ENCODE measurements around the gene FMNL2.

Gene FMNL2

GRCh38 chr2:152587187-152587947, 252.4 kb downstream of the FMNL2 start:
- Histone ChIP-seq H3K4me2 (peak overlapping the region; percentile 55 to 83 (median 75)), H3K27ac (peak overlapping the region; percentile 15 to 79 (median 67); a peak in 21 of 22 replicates), H3K9ac (peak overlapping the region in 2 of 11 experiments; percentile 5 to 75; a peak in 1 of 22 replicates), H4K20me1 (no peaks in the 10 kb centered on the region), H3K4me3 (no peak overlapping the region), H3K9me3 (replicated peaks in 1 of 11) (no peaks in the 10 kb centered on the region), H3K27me3 (no peaks in the 10 kb centered on the region), H3K4me1 (peaks cover 38 to 81% (median 62%) of the 10 kb centered on the region in 10 experiments), H3K36me3 (peaks cover 34 to 92% (median 72%) of the 10 kb centered on the region in 11 experiments)
- no peak for TF ChIP-seq Cebpa-rat (IDR thresholded peaks at IDR 0.05)

GRCh38 chr2:152588998-152589397, 254.0 kb downstream of the FMNL2 start:
- Histone ChIP-seq H3K27ac (peak overlapping the region in 9 of 11 experiments; percentile 39 to 79 (median 69); a peak in 18 of 22 replicates), H3K4me2 (peak overlapping the region; percentile 34 to 83 (median 75)), H3K27me3 (no peaks in the 10 kb centered on the region), H3K9me3 (replicated peaks in 1 of 11) (no peaks in the 10 kb centered on the region), H4K20me1 (no peaks in the 10 kb centered on the region), H3K4me1 (peaks cover 41 to 82% (median 63%) of the 10 kb centered on the region in 10 experiments), H3K4me3 (no peak overlapping the region), H3K36me3 (peaks cover 24 to 90% (median 67%) of the 10 kb centered on the region in 11 experiments), H3K9ac (peak overlapping the region in 8 of 11 experiments; percentile 24 to 75 (median 46); a peak in 11 of 22 replicates)
- no peak for TF ChIP-seq Cebpa-rat (IDR thresholded peaks at IDR 0.05)

GRCh38 chr2:152594022-152594766, 259.2 kb downstream of the FMNL2 start:
- Histone ChIP-seq H3K36me3 (peaks cover 38 to 97% (median 75%) of the 10 kb centered on the region in 11 experiments), H4K20me1 (no peaks in the 10 kb centered on the region), H3K4me1 (peaks cover 27 to 64% (median 35%) of the 10 kb centered on the region in 10 experiments), H3K4me3 (no peak overlapping the region; a peak in 1 of 20 replicates), H3K27me3 (no peaks in the 10 kb centered on the region), H3K27ac (peak overlapping the region; percentile 34 to 73 (median 63)), H3K4me2 (peak overlapping the region; percentile 24 to 76 (median 54); a peak in 20 of 22 replicates), H3K9me3 (replicated peaks in 1 of 11) (no peaks in the 10 kb centered on the region), H3K9ac (peak overlapping the region in 5 of 11 experiments; percentile 6 to 60 (median 14); a peak in 3 of 22 replicates)
- no peak for TF ChIP-seq Cebpa-rat (IDR thresholded peaks at IDR 0.05)

GRCh38 chr2:152594792-152595191, 259.8 kb downstream of the FMNL2 start:
- no peak overlapping the region for H3K4me3 ChIP-seq
- H3K9ac ChIP-seq: peak overlapping the region in 2 of 11 experiments; percentile 6 to 31; a peak in 2 of 22 replicates
- no peak for TF ChIP-seq Cebpa-rat (IDR thresholded peaks at IDR 0.05)
- H3K27ac ChIP-seq: peak overlapping the region; percentile 34 to 70 (median 63)
- peak overlapping the region in 10 of 11 experiments; percentile 24 to 76 (median 60); a peak in 16 of 22 replicates for H3K4me2 ChIP-seq
- peaks cover 44 to 97% (median 76%) of the 10 kb centered on the region in 11 experiments for H3K36me3 ChIP-seq
- no peaks in the 10 kb centered on the region for H3K27me3 ChIP-seq
- no peaks in the 10 kb centered on the region for H4K20me1 ChIP-seq
- H3K4me1 ChIP-seq: peaks cover 22 to 63% (median 31%) of the 10 kb centered on the region in 10 experiments
- H3K9me3 ChIP-seq (replicated peaks in 1 of 11): no peaks in the 10 kb centered on the region

- no peaks in the 10 kb centered on the region for H3K9me3 ChIP-seq (replicated peaks in 1 of 11)
- no peaks in the 10 kb centered on the region for H3K27me3 ChIP-seq
- H3K9ac ChIP-seq: no peak overlapping the region
- H3K4me2 ChIP-seq: no peak overlapping the region
- no peaks in the 10 kb centered on the region for H4K20me1 ChIP-seq
- TF ChIP-seq Cebpa-rat (IDR thresholded peaks at IDR 0.05): no peak
- H3K36me3 ChIP-seq: peaks cover 36 to 99% (median 80%) of the 10 kb centered on the region in 11 experiments
- peak overlapping the region in 5 of 11 experiments; percentile 12 to 54 (median 40); a peak in 6 of 22 replicates for H3K27ac ChIP-seq
- H3K4me3 ChIP-seq: no peak overlapping the region
- peaks cover 27 to 72% (median 50%) of the 10 kb centered on the region in 10 experiments for H3K4me1 ChIP-seq
Measured at GRCh38 chr2:152598975-152599759, 264.2 kb downstream of the FMNL2 start.

GRCh38 chr2:152600051-152600657, 265.2 kb downstream of the FMNL2 start:
- no peaks in the 10 kb centered on the region for H4K20me1 ChIP-seq
- H3K4me3 ChIP-seq: no peak overlapping the region
- H3K9ac ChIP-seq: no peak overlapping the region
- H3K9me3 ChIP-seq (replicated peaks in 1 of 11): no peaks in the 10 kb centered on the region
- no peak for TF ChIP-seq Cebpa-rat (IDR thresholded peaks at IDR 0.05)
- peaks cover 46 to 99% (median 83%) of the 10 kb centered on the region in 11 experiments for H3K36me3 ChIP-seq
- H3K27me3 ChIP-seq: no peaks in the 10 kb centered on the region
- peak overlapping the region in 2 of 11 experiments; percentile 7 to 72; a peak in 1 of 22 replicates for H3K4me2 ChIP-seq
- H3K4me1 ChIP-seq: peaks cover 20 to 69% (median 48%) of the 10 kb centered on the region in 10 experiments
- H3K27ac ChIP-seq: peak overlapping the region in 4 of 11 experiments; percentile 2 to 52 (median 16); a peak in 4 of 22 replicates

GRCh38 chr2:152600697-152601096, 265.7 kb downstream of the FMNL2 start:
- Histone ChIP-seq H3K4me2 (peak overlapping the region in 1 of 11 experiments; percentile 72; a peak in 1 of 22 replicates), H3K27ac (peak overlapping the region in 4 of 11 experiments; percentile 2 to 52 (median 16); a peak in 2 of 22 replicates), H3K27me3 (no peaks in the 10 kb centered on the region), H3K36me3 (peaks cover 46 to 99% (median 82%) of the 10 kb centered on the region in 11 experiments), H3K9ac (no peak overlapping the region), H4K20me1 (no peaks in the 10 kb centered on the region), H3K4me3 (no peak overlapping the region), H3K9me3 (replicated peaks in 1 of 11) (no peaks in the 10 kb centered on the region), H3K4me1 (peaks cover 20 to 69% (median 53%) of the 10 kb centered on the region in 10 experiments)
- no peak for TF ChIP-seq Cebpa-rat (IDR thresholded peaks at IDR 0.05)

- Histone ChIP-seq H3K27me3 (no peaks in the 10 kb centered on the region), H3K4me3 (no peak overlapping the region), H3K4me1 (peaks cover 21 to 86% (median 68%) of the 10 kb centered on the region in 10 experiments), H4K20me1 (no peaks in the 10 kb centered on the region), H3K27ac (peak overlapping the region in 9 of 11 experiments; percentile 4 to 99 (median 51); a peak in 14 of 22 replicates), H3K9ac (no peak overlapping the region), H3K9me3 (replicated peaks in 1 of 11) (no peaks in the 10 kb centered on the region), H3K4me2 (peak overlapping the region; percentile 41 to 80 (median 65)), H3K36me3 (peaks cover 46 to 99% (median 76%) of the 10 kb centered on the region in 11 experiments)
- no peak for TF ChIP-seq Cebpa-rat (IDR thresholded peaks at IDR 0.05)
Measured at GRCh38 chr2:152602750-152603149, 267.8 kb downstream of the FMNL2 start.
